ENCODE results near the gene KLHL25.
"Not testable (repeated sequence)": the region's sequence is repeated elsewhere in the genome, so short reads cannot be mapped to it uniquely, and the experiment has no call there.

The KLHL25 gene

GRCh38 chr15:85829754-85830153 is 35.0 kb upstream of the KLHL25 start:
- not testable (repeated sequence) for H3K27me3 ChIP-seq (ENCODE audit: control insufficient read depth, insufficient read depth, low read length); H3K27ac ChIP-seq (ENCODE audit: low read length); DNase-seq (ENCODE audit: low read depth, low spot score); H3K4me3 ChIP-seq (ENCODE audit: low read length); H3K9me3 ChIP-seq (ENCODE audit: control insufficient read depth, insufficient read depth, low read length); H3K36me3 ChIP-seq (ENCODE audit: control insufficient read depth, insufficient read depth, low read length); H3K4me1 ChIP-seq (ENCODE audit: control insufficient read depth, insufficient read depth, low read length)
- WGBS (ENCODE audit: insufficient coverage, insufficient read length) = no CpG with 5 or more reads among the region's 4 CpGs

GRCh38 chr15:85828874-85829273 is 34.1 kb upstream of the KLHL25 start:
- Histone ChIP-seq H3K27me3 (ENCODE audit: control insufficient read depth, insufficient read depth, low read length) (no peaks in the 10 kb centered on the region), H3K36me3 (ENCODE audit: control insufficient read depth, insufficient read depth, low read length) (no peaks in the 10 kb centered on the region), H3K27ac (ENCODE audit: low read length) (no peak overlapping the region), H3K4me1 (ENCODE audit: control insufficient read depth, insufficient read depth, low read length) (no peaks in the 10 kb centered on the region), H3K4me3 (ENCODE audit: low read length) (no peak overlapping the region), H3K9me3 (ENCODE audit: control insufficient read depth, insufficient read depth, low read length) (no peaks in the 10 kb centered on the region)
- no CpG with 5 or more reads among the region's 4 CpGs for WGBS (ENCODE audit: insufficient coverage, insufficient read length)
- no peak for DNase-seq (ENCODE audit: low read depth, low spot score)

GRCh38 chr15:85828126-85828525 is 33.4 kb upstream of the KLHL25 start:
- H3K4me3 ChIP-seq (ENCODE audit: low read length) = no peak overlapping the region
- H3K9me3 ChIP-seq (ENCODE audit: control insufficient read depth, insufficient read depth, low read length) = no peaks in the 10 kb centered on the region
- no peaks in the 10 kb centered on the region for H3K36me3 ChIP-seq (ENCODE audit: control insufficient read depth, insufficient read depth, low read length)
- no peak overlapping the region for H3K27ac ChIP-seq (ENCODE audit: low read length)
- H3K4me1 ChIP-seq (ENCODE audit: control insufficient read depth, insufficient read depth, low read length) = no peaks in the 10 kb centered on the region
- no CpG with 5 or more reads among the region's 1 CpG for WGBS (ENCODE audit: insufficient coverage, insufficient read length)
- DNase-seq (ENCODE audit: low read depth, low spot score) = no peak
- H3K27me3 ChIP-seq (ENCODE audit: control insufficient read depth, insufficient read depth, low read length) = no peaks in the 10 kb centered on the region

GRCh38 chr15:85826756-85827515 is 32.2 kb upstream of the KLHL25 start:
- H3K4me3 ChIP-seq (ENCODE audit: low read length) = no peak overlapping the region
- no peaks in the 10 kb centered on the region for H3K27me3 ChIP-seq (ENCODE audit: control insufficient read depth, insufficient read depth, low read length)
- H3K9me3 ChIP-seq (ENCODE audit: control insufficient read depth, insufficient read depth, low read length) = no peaks in the 10 kb centered on the region
- no peak for DNase-seq (ENCODE audit: low read depth, low spot score)
- no peak overlapping the region for H3K27ac ChIP-seq (ENCODE audit: low read length)
- H3K4me1 ChIP-seq (ENCODE audit: control insufficient read depth, insufficient read depth, low read length) = no peaks in the 10 kb centered on the region
- no CpG with 5 or more reads among the region's 7 CpGs for WGBS (ENCODE audit: insufficient coverage, insufficient read length)
- no peaks in the 10 kb centered on the region for H3K36me3 ChIP-seq (ENCODE audit: control insufficient read depth, insufficient read depth, low read length)

GRCh38 chr15:85825719-85826118 is 31.0 kb upstream of the KLHL25 start:
- DNase-seq (ENCODE audit: low read depth, low spot score) = no peak
- Histone ChIP-seq H3K27ac (ENCODE audit: low read length) (no peak overlapping the region), H3K4me1 (ENCODE audit: control insufficient read depth, insufficient read depth, low read length) (no peaks in the 10 kb centered on the region), H3K27me3 (ENCODE audit: control insufficient read depth, insufficient read depth, low read length) (no peaks in the 10 kb centered on the region), H3K4me3 (ENCODE audit: low read length) (no peak overlapping the region), H3K9me3 (ENCODE audit: control insufficient read depth, insufficient read depth, low read length) (no peaks in the 10 kb centered on the region), H3K36me3 (ENCODE audit: control insufficient read depth, insufficient read depth, low read length) (no peaks in the 10 kb centered on the region)
- no CpG with 5 or more reads among the region's 2 CpGs for WGBS (ENCODE audit: insufficient coverage, insufficient read length)

GRCh38 chr15:85825118-85825517 is 30.4 kb upstream of the KLHL25 start:
- Histone ChIP-seq H3K36me3 (ENCODE audit: control insufficient read depth, insufficient read depth, low read length) (no peaks in the 10 kb centered on the region), H3K27ac (ENCODE audit: low read length) (no peak overlapping the region), H3K27me3 (ENCODE audit: control insufficient read depth, insufficient read depth, low read length) (no peaks in the 10 kb centered on the region), H3K9me3 (ENCODE audit: control insufficient read depth, insufficient read depth, low read length) (no peaks in the 10 kb centered on the region), H3K4me3 (ENCODE audit: low read length) (no peak overlapping the region), H3K4me1 (ENCODE audit: control insufficient read depth, insufficient read depth, low read length) (no peaks in the 10 kb centered on the region)
- WGBS (ENCODE audit: insufficient coverage, insufficient read length) = no CpG with 5 or more reads among the region's 4 CpGs
- no peak for DNase-seq (ENCODE audit: low read depth, low spot score)

GRCh38 chr15:85821545-85821944 is 26.8 kb upstream of the KLHL25 start:
- Histone ChIP-seq H3K27me3 (ENCODE audit: control insufficient read depth, insufficient read depth, low read length) (no peaks in the 10 kb centered on the region), H3K36me3 (ENCODE audit: control insufficient read depth, insufficient read depth, low read length) (no peaks in the 10 kb centered on the region), H3K27ac (ENCODE audit: low read length) (no peak overlapping the region), H3K9me3 (ENCODE audit: control insufficient read depth, insufficient read depth, low read length) (no peaks in the 10 kb centered on the region), H3K4me3 (ENCODE audit: low read length) (no peak overlapping the region), H3K4me1 (ENCODE audit: control insufficient read depth, insufficient read depth, low read length) (no peaks in the 10 kb centered on the region)
- no peak for DNase-seq (ENCODE audit: low read depth, low spot score)
- WGBS (ENCODE audit: insufficient coverage, insufficient read length) = no CpG with 5 or more reads among the region's 6 CpGs

- WGBS (ENCODE audit: insufficient coverage, insufficient read length) = no CpG with 5 or more reads among the region's 5 CpGs
- H3K27ac ChIP-seq (ENCODE audit: low read length) = no peak overlapping the region
- DNase-seq (ENCODE audit: low read depth, low spot score) = no peak
These were observed 25.2 kb upstream of the KLHL25 start for GRCh38 chr15:85819938-85820337.

GRCh38 chr15:85813234-85813633 is 18.5 kb upstream of the KLHL25 start:
- no peaks in the 10 kb centered on the region for H3K4me1 ChIP-seq (ENCODE audit: control insufficient read depth, insufficient read depth, low read length)
- DNase-seq (ENCODE audit: low read depth, low spot score) = no peak
- no peaks in the 10 kb centered on the region for H3K36me3 ChIP-seq (ENCODE audit: control insufficient read depth, insufficient read depth, low read length)
- H3K4me3 ChIP-seq (ENCODE audit: low read length) = no peak overlapping the region
- no peak overlapping the region for H3K27ac ChIP-seq (ENCODE audit: low read length)
- H3K9me3 ChIP-seq (ENCODE audit: control insufficient read depth, insufficient read depth, low read length) = no peaks in the 10 kb centered on the region
- H3K27me3 ChIP-seq (ENCODE audit: control insufficient read depth, insufficient read depth, low read length) = no peaks in the 10 kb centered on the region

More at GRCh38 chr15:85819938-85820337, 25.2 kb upstream of the KLHL25 start:
- Histone ChIP-seq H3K9me3 (ENCODE audit: control insufficient read depth, insufficient read depth, low read length) (no peaks in the 10 kb centered on the region), H3K36me3 (ENCODE audit: control insufficient read depth, insufficient read depth, low read length) (no peaks in the 10 kb centered on the region), H3K4me3 (ENCODE audit: low read length) (no peak overlapping the region), H3K27me3 (ENCODE audit: control insufficient read depth, insufficient read depth, low read length) (no peaks in the 10 kb centered on the region), H3K4me1 (ENCODE audit: control insufficient read depth, insufficient read depth, low read length) (no peaks in the 10 kb centered on the region)

- Histone ChIP-seq H3K27ac (ENCODE audit: low read length) (no peak overlapping the region), H3K27me3 (ENCODE audit: control insufficient read depth, insufficient read depth, low read length) (no peaks in the 10 kb centered on the region), H3K9me3 (ENCODE audit: control insufficient read depth, insufficient read depth, low read length) (no peaks in the 10 kb centered on the region), H3K4me1 (ENCODE audit: control insufficient read depth, insufficient read depth, low read length) (no peaks in the 10 kb centered on the region), H3K4me3 (ENCODE audit: low read length) (no peak overlapping the region), H3K36me3 (ENCODE audit: control insufficient read depth, insufficient read depth, low read length) (no peaks in the 10 kb centered on the region)
- WGBS (ENCODE audit: insufficient coverage, insufficient read length) = no CpG with 5 or more reads among the region's 3 CpGs
- DNase-seq (ENCODE audit: low read depth, low spot score) = no peak
These were observed 15.3 kb upstream of the KLHL25 start for GRCh38 chr15:85810075-85810474.

- Histone ChIP-seq H3K36me3 (ENCODE audit: control insufficient read depth, insufficient read depth, low read length) (no peaks in the 10 kb centered on the region), H3K27me3 (ENCODE audit: control insufficient read depth, insufficient read depth, low read length) (no peaks in the 10 kb centered on the region), H3K4me3 (ENCODE audit: low read length) (no peak overlapping the region), H3K9me3 (ENCODE audit: control insufficient read depth, insufficient read depth, low read length) (no peaks in the 10 kb centered on the region), H3K27ac (ENCODE audit: low read length) (no peak overlapping the region), H3K4me1 (ENCODE audit: control insufficient read depth, insufficient read depth, low read length) (no peaks in the 10 kb centered on the region)
- no peak for DNase-seq (ENCODE audit: low read depth, low spot score)
- no CpG with 5 or more reads among the region's 3 CpGs for WGBS (ENCODE audit: insufficient coverage, insufficient read length)
These were observed 10.7 kb upstream of the KLHL25 start for GRCh38 chr15:85805420-85805819.

Measured in iPS DF 6.9 (cell line).